ENCODE measurements around the gene KRTAP4-8.
"Not testable (repeated sequence)": the region's sequence is repeated elsewhere in the genome, so short reads cannot be mapped to it uniquely, and the experiment has no call there.

GRCh38 chr17:41139865-41140264 lies 41.9 kb upstream of the KRTAP4-8 start:
- TF ChIP-seq CTCF (tag by site-specific recombination; IDR thresholded peaks at IDR 0.05); ATF2 (tag by site-specific recombination; IDR thresholded peaks at IDR 0.05; ENCODE audit: low read depth); ZNF843 (tag by site-specific recombination; IDR thresholded peaks at IDR 0.05); ZNF140 (tag by site-specific recombination; IDR thresholded peaks at IDR 0.05); YY2 (tag by site-specific recombination; IDR thresholded peaks at IDR 0.05); ZNF394 (tag by site-specific recombination; IDR thresholded peaks at IDR 0.05; ENCODE audit: borderline replicate concordance): not testable (repeated sequence)
